Left lung (tissue), 10 donors: Measurements from ENCODE around the gene BPIFB2. TPM values are rescaled to one million over a fixed set of nuclear protein-coding genes. Genes with fewer than 3 reads are reported as not detected.

ENCODE experiments used
- ATAC-seq: fragments of 200-7000 bp; cut with Tn5 transposase; one replicate; pipeline ENCODE4 v1.9.1; 2020; ENCODE audit warnings: moderate library complexity
- DNase-seq, 4 donors: peaks; one replicate each; pipeline ENCODE4 v3.0.0-alpha.2; 2013 to 2020
- H3K27ac ChIP-seq, 2 donors: fragments of 200-600 bp; sonication (generic) in 1 of 2; one replicate each; pipeline versions ENCODE4 v1.5.0 to v1.8.0; 2020 to 2021
- H3K27me3 ChIP-seq, 2 donors: fragments of 200-600 bp; sonication (generic) in 1 of 2; one replicate each; pipeline versions ENCODE4 v1.5.0 to v1.8.0; 2020 to 2021
- H3K36me3 ChIP-seq, 2 donors: fragments of 200-600 bp; sonication (generic) in 1 of 2; one replicate each; pipeline versions ENCODE4 v1.5.0 to v1.8.0; 2020 to 2021
- H3K4me1 ChIP-seq, 2 donors: fragments of 200-600 bp; one replicate each; pipeline ENCODE4 v1.8.0; 2021
- H3K4me3 ChIP-seq, 2 donors: fragments of 200-600 bp; sonication (generic) in 1 of 2; one replicate each; pipeline versions ENCODE4 v1.5.0 to v1.8.0; 2020 to 2021; ENCODE audit warnings: mild to moderate bottlenecking in 1 of 2
- H3K9me3 ChIP-seq, 2 donors: fragments of 200-600 bp; sonication (generic) in 1 of 2; one replicate each; pipeline versions ENCODE4 v1.5.0 to v1.8.0; 2020 to 2021
- CTCF ChIP-seq, 2 donors: fragments of 200-600 bp; sonication (generic) in 1 of 2; IDR thresholded peaks; one replicate each; pipeline versions ENCODE4 v1.5.0 to v1.8.0; 2021; ENCODE audit warnings: antibody characterized with exemption in 2 of 2
- intact Hi-C, 2 donors: fragments of 100-400 bp; cut with DNase I; formaldehyde crosslinking; loops; one replicate each; pipeline versions ENCODE4 v1.11.2 to v1.14.2; 2022
- polyA plus RNA-seq, 6 donors: library from polyadenylated mRNA; unstranded; fragments of 120-200 nt; gene quantifications; one replicate each; pipeline ENCODE4 v1.2.1, GENCODE V29; 2013; ENCODE audit not compliant: insufficient read length in 6 of 6
- total RNA-seq, 2 donors: library from RNA; stranded (reverse); fragmentation: NEBNext Ultra II Directional; extraction: Animal tissue kit (Norgen Biotek cat#: 25700); gene quantifications; one replicate each; pipeline ENCODE4 v1.2.1, GENCODE V29; 2021
- donor health status: DM: no; HTN: yes; CAD: no.
- donor health status: DM: no; HTN: no; CAD: no.

Gene BPIFB2
- total and polyA plus RNA-seq, 8 donors = 0.65 TPM; not detected in 7

- ATAC-seq = no peak
- intact Hi-C loops = no loop called here
- no peak for DNase-seq
- Histone ChIP-seq H3K9me3 (no peaks in the 10 kb centered on the region), H3K36me3 (no peaks in the 10 kb centered on the region), H3K4me1 (no peaks in the 10 kb centered on the region), H3K27me3 (peaks cover 0 to 18% of the 10 kb centered on the region in 2 donors), H3K4me3 (no peak overlapping the region), H3K27ac (no peak overlapping the region)
- no peak for TF ChIP-seq CTCF (IDR thresholded peaks at IDR 0.05)
Measured at GRCh38 chr20:33028875-33029274, 21.4 kb downstream of the BPIFB2 start.

DNA sequence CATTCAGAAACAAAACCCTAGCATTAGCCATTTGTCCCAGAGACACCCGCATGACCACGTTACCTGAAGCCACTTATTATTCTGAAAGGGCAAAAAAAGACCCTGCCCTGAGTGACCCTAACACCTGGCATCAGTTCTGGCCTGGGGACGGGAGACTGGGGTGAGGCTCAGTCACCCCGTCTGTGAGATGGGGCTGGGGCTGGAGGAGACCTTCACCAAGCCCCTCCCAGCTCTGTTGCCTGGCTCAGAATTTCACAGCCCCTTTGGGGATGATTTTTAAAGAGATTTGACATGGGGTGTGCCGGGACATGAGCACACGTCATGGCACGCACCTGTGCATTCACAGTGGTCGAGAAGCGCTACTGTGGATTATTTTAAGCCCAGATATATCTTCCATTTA is 22.6 kb downstream of the BPIFB2 start:
- intact Hi-C loops = no loop called here
- H3K36me3 ChIP-seq = no peaks in the 10 kb centered on the region
- no peaks in the 10 kb centered on the region for H3K9me3 ChIP-seq
- ATAC-seq (no peak), DNase-seq (no peak)
- H3K27me3 ChIP-seq = peaks cover 0 to 18% of the 10 kb centered on the region in 2 donors
- no peak for TF ChIP-seq CTCF (IDR thresholded peaks at IDR 0.05)
- no peak overlapping the region for H3K27ac ChIP-seq
- no peak overlapping the region for H3K4me3 ChIP-seq
- no peaks in the 10 kb centered on the region for H3K4me1 ChIP-seq

DNA sequence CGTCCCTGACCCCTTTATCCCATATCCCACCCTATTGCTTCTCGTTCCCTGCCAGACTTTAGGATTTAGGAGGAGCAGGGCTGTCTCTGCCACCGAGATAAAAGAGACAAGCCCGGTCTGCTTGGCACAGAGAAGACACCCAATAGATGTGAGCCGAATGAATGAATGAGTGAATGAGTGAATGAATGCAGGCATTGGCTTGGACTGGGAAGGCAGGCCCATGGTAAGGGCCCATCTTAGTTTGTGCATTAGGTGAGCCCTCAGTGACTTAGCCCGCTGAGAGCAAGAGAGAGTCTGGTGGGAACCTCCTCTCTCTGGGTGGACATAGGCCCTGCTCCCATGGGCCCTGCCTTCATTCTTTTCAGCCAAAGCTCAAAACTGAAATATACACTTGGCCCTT is 23.1 kb downstream of the BPIFB2 start:
- no peak for TF ChIP-seq CTCF (IDR thresholded peaks at IDR 0.05)
- intact Hi-C loops = no loop called here

DNA sequence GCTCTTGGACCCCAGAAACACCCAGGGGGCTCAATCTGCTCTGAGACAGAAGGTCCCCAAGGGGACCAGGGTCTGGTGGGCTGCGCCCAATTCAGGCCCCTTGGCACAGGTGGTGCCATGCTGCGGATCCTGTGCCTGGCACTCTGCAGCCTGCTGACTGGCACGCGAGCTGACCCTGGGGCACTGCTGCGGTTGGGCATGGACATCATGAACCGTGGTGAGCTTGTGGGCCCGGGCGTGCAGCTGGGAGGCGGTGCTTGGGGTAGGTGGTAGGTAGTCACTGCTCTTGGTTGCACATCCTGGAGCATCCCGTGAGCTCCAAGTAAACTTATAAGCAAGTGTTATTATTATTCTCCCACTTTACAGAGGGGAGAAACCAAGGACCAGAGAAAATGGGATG is 24.0 kb downstream of the BPIFB2 start, which contains the start of gene BPIFB6:
Gene BPIFB6, plus strand, starts transcription at position 118 of the 400 bp plus-strand sequence. Its CDS starts 0 bp downstream, at position 118.
- Histone ChIP-seq H3K36me3 (no peaks in the 10 kb centered on the region), H3K27ac (no peak within 1 kb of the TSS), H3K9me3 (no peaks in the 10 kb centered on the region), H3K4me1 (no peaks in the 10 kb centered on the region), H3K4me3 (no peak within 1 kb of the TSS), H3K27me3 (peaks cover 0 to 18% of the 10 kb centered on the region in 2 donors)
- DNase-seq = no peak
- intact Hi-C loops = no loop called here
- no peak for ATAC-seq
- no peak for TF ChIP-seq CTCF (IDR thresholded peaks at IDR 0.05)

More for the DNA sequence above, 23.1 kb downstream of the BPIFB2 start:
- ATAC-seq (no peak), DNase-seq (no peak)
- Histone ChIP-seq H3K9me3 (no peaks in the 10 kb centered on the region), H3K4me3 (no peak overlapping the region), H3K36me3 (no peaks in the 10 kb centered on the region), H3K4me1 (no peaks in the 10 kb centered on the region), H3K27ac (no peak overlapping the region), H3K27me3 (peaks cover 0 to 18% of the 10 kb centered on the region in 2 donors)

DNA sequence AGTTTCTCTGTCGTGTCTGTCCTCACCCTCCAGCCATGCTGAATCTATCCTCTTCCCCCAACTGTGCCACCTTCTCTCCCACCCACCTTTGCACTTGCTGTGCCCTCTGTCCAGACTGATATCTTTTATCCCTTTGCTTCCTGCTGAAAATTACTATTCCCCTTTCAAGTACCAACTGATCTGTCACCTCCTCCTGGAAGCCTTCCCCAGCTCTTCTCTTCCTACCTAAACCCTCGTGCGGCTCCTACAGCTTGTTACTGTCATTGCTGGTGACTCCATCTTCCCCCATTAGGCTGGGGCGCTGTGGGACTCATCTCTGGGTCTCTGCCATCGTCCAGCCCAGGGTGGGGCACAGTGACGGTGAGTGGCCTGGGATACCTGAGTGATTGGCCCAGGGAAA is 25.1 kb downstream of the BPIFB2 start:
- Histone ChIP-seq H3K27me3 (peaks cover 0 to 18% of the 10 kb centered on the region in 2 donors), H3K36me3 (no peaks in the 10 kb centered on the region), H3K4me3 (no peak overlapping the region), H3K9me3 (no peaks in the 10 kb centered on the region), H3K27ac (no peak overlapping the region), H3K4me1 (no peaks in the 10 kb centered on the region)
- DNase-seq = no peak
- no peak for TF ChIP-seq CTCF (IDR thresholded peaks at IDR 0.05)
- no peak for ATAC-seq
- intact Hi-C loops = no loop called here
